SK-N-SH treated with all-trans-retinoic acid at 6 μM for 48 hours (cell line): Measurements from ENCODE around the gene PSMB10.

Experiments used
- ARNTL ChIP-seq: fragments of 450-650 bp; formaldehyde crosslinking; IDR thresholded peaks from 2 replicates; pipeline ENCODE4 v1.5.0; 2020; ENCODE audit warnings: low read depth, mild to moderate bottlenecking, moderate library complexity, borderline replicate concordance
- BACH2 ChIP-seq: fragments of 250-450 bp; sonication (Bioruptor Pico); IDR thresholded peaks from 2 replicates; pipeline ENCODE4 v1.9.0; 2021; ENCODE audit warnings: mild to moderate bottlenecking, borderline replicate concordance
- CSDC2 ChIP-seq: fragments of 250-450 bp; sonication (Bioruptor Pico); IDR thresholded peaks from 2 replicates; pipeline ENCODE4 v1.5.0; 2020; ENCODE audit warnings: mild to moderate bottlenecking, moderate library complexity
- OSR1 ChIP-seq: fragments of 250-450 bp; sonication (Bioruptor Pico); IDR thresholded peaks from 2 replicates; pipeline ENCODE4 v1.8.0; 2022; ENCODE audit warnings: moderate library complexity, mild to moderate bottlenecking, inconsistent platforms
- PATZ1 ChIP-seq: fragments of 250-450 bp; sonication (Bioruptor Pico); IDR thresholded peaks from 2 replicates; pipeline ENCODE4 v1.8.0; 2020; ENCODE audit warnings: mild to moderate bottlenecking, moderate library complexity, borderline replicate concordance
- TCF4 ChIP-seq: fragments of 250-450 bp; sonication (Bioruptor Pico); IDR thresholded peaks from 2 replicates; pipeline ENCODE4 v1.8.0; 2021; ENCODE audit warnings: mild to moderate bottlenecking, moderate library complexity, borderline replicate concordance
- ZC3H10 ChIP-seq: fragments of 250-450 bp; sonication (Bioruptor Pico); IDR thresholded peaks from 2 replicates; pipeline ENCODE4 v1.5.1; 2021; ENCODE audit warnings: mild to moderate bottlenecking, moderate library complexity
- ZNF565 ChIP-seq: fragments of 450-650 bp; formaldehyde crosslinking; conservative IDR thresholded peaks from 2 replicates; pipeline ENCODE4 v1.5.0; 2020; ENCODE audit warnings: low read depth, mild to moderate bottlenecking, moderate library complexity

- no peak for TF ChIP-seq ARNTL (CRISPR knock-in tag)
- TF ChIP-seq ZNF565 (CRISPR knock-in tag) = no peak
- no peak for TF ChIP-seq TCF4 (CRISPR knock-in tag)
- no peak for TF ChIP-seq ZC3H10 (CRISPR knock-in tag)
- no peak for TF ChIP-seq BACH2 (CRISPR knock-in tag)
- TF ChIP-seq CSDC2 (CRISPR knock-in tag) = no peak
- TF ChIP-seq PATZ1 = no peak
- no peak for TF ChIP-seq OSR1 (CRISPR knock-in tag)
Observed at GRCh38 chr16:67885976-67886375, 50.7 kb downstream of the PSMB10 start.
